ENCODE measurements around the gene FZR1. TPM values are rescaled to one million over a fixed set of nuclear protein-coding genes. Genes with fewer than 3 reads are reported as not detected.

FZR1 gene
- total and polyA plus RNA-seq, 2 of the 8 experiments (the other 6 are each of a cell fraction or from before 2014, with no cell fraction given) = 21.6 to 35.5 TPM

DNA sequence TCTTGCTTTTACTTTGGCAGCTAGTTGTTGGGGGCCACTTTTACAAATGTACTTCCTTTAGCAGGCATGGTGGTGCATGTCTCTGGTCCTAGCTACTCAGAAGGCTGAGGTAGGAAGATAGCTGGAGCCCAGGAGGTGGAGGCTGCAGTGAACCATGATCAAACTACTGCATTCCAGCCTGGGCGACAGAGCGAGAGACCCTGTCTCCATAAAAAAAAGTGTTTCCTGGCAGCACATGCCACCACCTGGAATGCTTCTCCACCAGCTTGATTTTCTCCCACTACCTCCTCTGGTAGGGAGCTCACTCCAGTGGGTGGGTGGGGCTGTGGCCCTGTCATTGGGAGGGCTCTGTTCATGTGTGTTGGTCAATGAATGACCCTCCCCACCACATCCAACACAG, 12.5 kb downstream of the FZR1 start:
- H3K36me3 ChIP-seq (ENCODE audit: control insufficient read depth in 2 of 4, insufficient read depth in 4 of 4, low read length in 3 of 4) = no peaks in the 10 kb centered on the region
- peaks cover 0 to 29% (median 20%) of the 10 kb centered on the region in 4 experiments; a peak in 6 of 7 replicates for H3K4me1 ChIP-seq (replicated peaks in 1 of 4; ENCODE audit: control insufficient read depth in 3 of 4, insufficient read depth in 4 of 4, low read length in 3 of 4)
- H2BK15ac ChIP-seq (ENCODE audit: low read length) = 0 out of 2 replicates have a peak overlapping the region, but pooled peaks have one; percentile 23
- CTCF ChIA-PET (ENCODE audit: partially characterized antibody) = interaction anchor here (1.0 to 5.4 kb wide), 5 partner anchors 9 to 138 kb away, joined by 3 to 28 read pairs (median 3); no protein-coding TSS in a partner anchor
- no peaks in the 10 kb centered on the region for H3K23me2 ChIP-seq (ENCODE audit: low read depth, low read length)
- H2AFZ ChIP-seq (ENCODE audit: low read length) = no peak overlapping the region
- peaks cover 0 to 14% of the 10 kb centered on the region in 2 experiments for H4K20me1 ChIP-seq (replicated peaks in 1 of 2; ENCODE audit: control insufficient read depth in 1 of 2, insufficient read depth in 2 of 2, low read length in 2 of 2)
- H3K9me3 ChIP-seq (ENCODE audit: insufficient read depth in 2 of 2, low read depth in 1 of 2, low read length in 1 of 2) = no peaks in the 10 kb centered on the region
- DNase-seq (ENCODE audit: low read depth in 1 of 2, low spot score in 2 of 2) (no peak), FAIRE-seq (no peak)
- WGBS, 2 experiments (ENCODE audit: extremely low coverage in 1 of 2, insufficient coverage in 1 of 2, insufficient read length in 1 of 2, insufficient replicate concordance in 2 of 2, low coverage in 1 of 2, low lambda C conversion rate in 2 of 2, missing lambda C conversion rate in 1 of 2) = 85% methylated on average over 2 of the region's 2 CpGs; no CpG with 5 or more reads in 1 of the 2 experiments
- no peak overlapping the region for H3K56ac ChIP-seq (replicated peaks; ENCODE audit: insufficient read length, low read depth, low read length)
- H3K79me1 ChIP-seq (ENCODE audit: low read depth, low read length) = peaks cover 10% of the 10 kb centered on the region
- peak overlapping the region; percentile 86; the same call in 1 of the 2 replicates for H2BK5ac ChIP-seq (ENCODE audit: low read depth, low read length)
- peak overlapping the region; percentile 76 for H3K18ac ChIP-seq (ENCODE audit: extremely low read depth, low read length)
- no peak overlapping the region for H4K5ac ChIP-seq (ENCODE audit: insufficient read length, low read depth, low read length)
- no peak overlapping the region for H2BK120ac ChIP-seq (replicated peaks; ENCODE audit: low read depth, low read length)
- peak overlapping the region; percentile 5 to 60 for H3K4me2 ChIP-seq (ENCODE audit: insufficient read depth in 1 of 2, low read depth in 2 of 2, low read length in 2 of 2)
- peak overlapping the region; percentile 17 for H2BK20ac ChIP-seq (ENCODE audit: low read length)
- peaks cover 0 to 61% of the 10 kb centered on the region in 2 experiments; a peak in 3 of 4 replicates for H3K79me2 ChIP-seq (ENCODE audit: control insufficient read depth in 1 of 2, insufficient read depth in 2 of 2, low read length in 2 of 2)
- H3K14ac ChIP-seq (ENCODE audit: insufficient read length) = no peak overlapping the region
- H2BK12ac ChIP-seq (ENCODE audit: low read depth, low read length) = peak overlapping the region; percentile 97; the same call in 1 of the 2 replicates
- POLR2A ChIA-PET (ENCODE audit: partially characterized antibody) = interaction anchor here (1.1 to 1.5 kb wide), 3 partner anchors 17 to 20 kb away, joined by 3 to 5 read pairs (median 4); partner anchors contain the start of genes DOHH and TEKTIP1
- no peak overlapping the region for H3K4ac ChIP-seq (replicated peaks; ENCODE audit: insufficient read length, low read depth, low read length)
- H3K23ac ChIP-seq (ENCODE audit: insufficient read length) = no peak overlapping the region
- peak overlapping the region; percentile 87; the same call in 1 of the 2 replicates for H2AK5ac ChIP-seq (ENCODE audit: low read depth, low read length)
- H3K27ac ChIP-seq (ENCODE audit: low read depth, low read length) = peak overlapping the region; percentile 13; the same call in 1 of the 2 replicates
- peak overlapping the region in 2 of 4 experiments; percentile 14 to 19; a peak in 3 of 8 replicates for H3K4me3 ChIP-seq (ENCODE audit: extremely low read depth in 1 of 4, insufficient read depth in 2 of 4, low read depth in 3 of 4, low read length in 4 of 4)
- H4K91ac ChIP-seq (replicated peaks; ENCODE audit: insufficient read length, low read length) = peak overlapping the region; percentile 78
- H4K8ac ChIP-seq (ENCODE audit: extremely low read depth, insufficient read depth, low read length) = no peak overlapping the region
- H3K9ac ChIP-seq (replicated peaks in 1 of 4; ENCODE audit: extremely low read depth in 1 of 4, low read depth in 3 of 4, low read length in 3 of 4) = no peak overlapping the region; a peak in 1 of 7 replicates
- no peaks in the 10 kb centered on the region for H3K27me3 ChIP-seq (replicated peaks in 1 of 4; ENCODE audit: control insufficient read depth in 3 of 4, extremely low read depth in 1 of 4, insufficient read depth in 3 of 4, low read length in 3 of 4)
- TF ChIP-seq ZNF274 (IDR thresholded peaks at IDR 0.05; ENCODE audit: borderline replicate concordance, extremely low read depth, low read length) (no peak), TCF12 (IDR thresholded peaks at IDR 0.05; ENCODE audit: low read depth, low read length) (no peak), JUN (IDR thresholded peaks at IDR 0.05; ENCODE audit: low read depth, low read length) (no peak), RBBP5 (IDR thresholded peaks at IDR 0.05; ENCODE audit: borderline replicate concordance, low read depth, low read length) (no peak), CHD2 (IDR thresholded peaks at IDR 0.05; ENCODE audit: low read length) (no peak), EGR1 (IDR thresholded peaks at IDR 0.05; ENCODE audit: borderline replicate concordance, low read depth, low read length) (no peak), TBP (IDR thresholded peaks at IDR 0.05; ENCODE audit: low read depth, low read length) (no peak), POLR2AphosphoS5 (IDR thresholded peaks at IDR 0.05; ENCODE audit: low read depth, low read length) (no peak), KDM1A (IDR thresholded peaks at IDR 0.05; ENCODE audit: borderline replicate concordance, low read length) (no peak), SP1 (IDR thresholded peaks at IDR 0.05; ENCODE audit: low read depth, low read length) (no peak), GABPA (IDR thresholded peaks at IDR 0.05; ENCODE audit: borderline replicate concordance, insufficient read depth, low read length) (no peak), EZH2 (IDR thresholded peaks at IDR 0.05; ENCODE audit: low read depth, low read length, severe bottlenecking) (no peak), HDAC2 (IDR thresholded peaks at IDR 0.05; ENCODE audit: borderline replicate concordance in 1 of 2, low read depth in 2 of 2, low read length in 2 of 2) (no peak)
